GM18870 (cell line): Measurements from ENCODE around the gene PHLDA3.

Experiments used
- ATAC-seq: cut with Tn5 transposase; IDR thresholded peaks from one replicate; pipeline ENCODE4 v1.9.1; 2021; ENCODE audit warnings: moderate library complexity; ENCODE audit not compliant: unreplicated experiment

PHLDA3 gene

GRCh38 chr1:201468844-201469644 lies at the start of gene PHLDA3:
PHLDA3 (minus strand) TSS chr1:201469188; CDS start chr1:201468786, 402 bp downstream.
- ATAC-seq, result no peak

GRCh38 chr1:201518071-201518470 lies 49.1 kb upstream of the PHLDA3 start:
- ATAC-seq, result no peak

- ATAC-seq, result no peak
These were observed 48.6 kb upstream of the PHLDA3 start for GRCh38 chr1:201517631-201518030.

- no peak for ATAC-seq
These were observed 47.6 kb upstream of the PHLDA3 start for GRCh38 chr1:201516511-201517127.

GRCh38 chr1:201515895-201516294 lies 46.9 kb upstream of the PHLDA3 start:
- ATAC-seq, result no peak

GRCh38 chr1:201515062-201515750 lies 46.2 kb upstream of the PHLDA3 start:
- no peak for ATAC-seq

- ATAC-seq, result no peak
These were observed 45.5 kb upstream of the PHLDA3 start for GRCh38 chr1:201514466-201514865.

- no peak for ATAC-seq
These were observed 44.7 kb upstream of the PHLDA3 start for GRCh38 chr1:201513498-201514243.

GRCh38 chr1:201511941-201512539 lies 43.1 kb upstream of the PHLDA3 start:
- ATAC-seq, result no peak

- ATAC-seq, result no peak
These were observed 42.5 kb upstream of the PHLDA3 start for GRCh38 chr1:201511396-201511940.

- no peak for ATAC-seq
These were observed 41.7 kb upstream of the PHLDA3 start for GRCh38 chr1:201510734-201511133.

GRCh38 chr1:201509601-201510374 lies 40.8 kb upstream of the PHLDA3 start:
- ATAC-seq, result no peak

- ATAC-seq, result no peak
These were observed 39.8 kb upstream of the PHLDA3 start for GRCh38 chr1:201508809-201509208.

GRCh38 chr1:201507360-201507675 lies 38.3 kb upstream of the PHLDA3 start:
- ATAC-seq, result no peak

- peak; percentile 44 for ATAC-seq
These were observed 37.8 kb upstream of the PHLDA3 start, which contains the start of gene CSRP1 for GRCh38 chr1:201506557-201507359. CSRP1 (minus strand) TSS chr1:201507123; CDS start chr1:201496303, 10,820 bp downstream.

GRCh38 chr1:201506092-201506491 lies 37.1 kb upstream of the PHLDA3 start:
- ATAC-seq, result no peak

GRCh38 chr1:201505503-201505890 lies 36.5 kb upstream of the PHLDA3 start:
- ATAC-seq, result no peak

- ATAC-seq, result no peak
These were observed 36.0 kb upstream of the PHLDA3 start for GRCh38 chr1:201504799-201505502.
